HG03439 (cell line): ENCODE data around the gene SHISA7.
A peak's percentile ranks its signal among the peaks of the same experiment; 100 is the strongest.
"Not testable (repeated sequence)": the region's sequence is repeated elsewhere in the genome, so short reads cannot be mapped to it uniquely, and the experiment has no call there.

Source experiments
- ATAC-seq: cut with Tn5 transposase; IDR thresholded peaks from one replicate; pipeline ENCODE4 v1.9.1; 2021; ENCODE audit warnings: mild to moderate bottlenecking, moderate library complexity; ENCODE audit not compliant: unreplicated experiment

The SHISA7 gene

DNA sequence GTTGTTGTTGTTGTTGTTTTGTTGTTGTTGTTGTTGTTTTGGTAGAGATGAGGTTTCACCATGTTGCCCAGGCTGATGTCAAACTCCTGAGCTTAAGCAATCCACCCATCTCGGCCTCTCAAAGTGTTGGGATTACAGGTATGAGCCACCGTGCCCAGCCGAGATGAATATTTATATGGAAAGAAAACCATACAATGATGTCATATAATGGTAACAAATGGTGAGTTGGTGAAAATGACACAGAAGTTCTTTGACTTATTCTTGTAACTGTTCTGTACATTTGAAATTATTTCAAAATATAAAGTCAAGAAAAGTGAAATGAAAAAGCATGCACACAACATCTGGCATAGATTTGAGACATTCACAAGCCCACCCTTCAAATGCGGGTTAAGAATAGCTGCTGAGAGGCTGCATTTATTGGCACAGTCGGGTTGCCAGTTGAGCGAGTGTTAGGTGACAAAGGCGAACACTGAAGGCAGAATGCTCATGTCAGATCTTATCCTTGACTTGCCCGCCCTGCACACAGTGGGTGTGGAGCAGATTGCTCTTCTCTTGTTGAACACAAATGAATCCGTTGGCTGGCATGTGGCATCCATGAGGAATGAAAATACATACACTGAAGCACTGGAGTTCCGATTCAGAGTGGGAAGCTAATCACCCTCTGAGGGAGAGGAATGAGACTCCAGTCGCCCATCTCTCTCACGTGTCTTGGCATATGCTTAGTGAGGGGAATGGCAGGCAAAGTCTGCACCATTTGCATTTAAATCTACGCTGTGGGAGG is 19.7 kb downstream of the SHISA7 start:
- ATAC-seq: no peak

DNA sequence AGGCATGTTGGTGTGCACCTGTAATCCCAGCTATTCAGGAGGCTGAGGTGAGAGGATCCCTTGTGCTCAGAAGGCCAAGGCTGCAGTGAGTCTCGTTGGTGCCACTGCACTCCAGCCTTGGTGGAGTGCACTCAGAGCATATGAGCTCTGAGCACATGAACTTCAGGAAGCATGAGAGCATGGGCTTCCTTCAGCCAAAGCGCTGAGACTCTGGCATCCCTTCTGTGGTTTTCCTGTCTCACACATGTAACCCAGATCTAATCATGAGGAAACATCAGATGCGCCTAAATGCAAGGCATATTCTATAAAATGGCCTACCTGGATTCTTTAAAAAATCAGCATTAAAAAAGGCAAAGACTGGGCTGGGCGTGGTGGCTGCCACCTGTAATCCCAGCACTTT is 21.8 kb downstream of the SHISA7 start:
- ATAC-seq: not testable (repeated sequence)

DNA sequence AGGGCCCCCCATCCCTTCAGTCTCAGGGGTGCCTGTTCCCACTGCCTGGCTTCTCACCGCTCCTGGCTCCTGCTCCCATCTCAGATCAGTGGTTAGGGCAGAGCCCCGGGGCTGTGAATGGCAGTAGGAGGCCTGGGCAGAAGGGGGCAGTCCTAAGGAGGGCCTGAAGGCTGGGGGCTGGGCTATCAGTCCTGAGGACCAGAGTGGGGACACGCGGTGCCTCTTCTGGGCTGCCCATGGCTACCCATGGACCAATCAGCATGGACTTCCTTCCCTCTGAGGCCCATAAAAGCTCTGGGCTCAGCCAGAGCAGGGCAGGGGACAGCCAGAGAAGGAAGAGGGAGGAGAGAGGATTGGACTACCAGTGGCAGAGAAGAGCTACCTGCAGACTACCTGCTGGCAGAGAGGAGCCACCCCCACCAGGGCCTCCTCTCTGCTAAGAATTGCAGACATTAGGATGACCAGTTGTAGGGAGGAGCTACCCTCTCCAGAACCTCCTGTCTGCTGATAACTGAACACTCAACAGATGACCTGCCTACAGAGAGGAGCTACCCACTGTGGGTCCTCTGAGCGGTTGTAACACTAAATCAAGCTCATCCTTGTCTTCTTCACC is 23.4 kb downstream of the SHISA7 start:
- no peak for ATAC-seq

DNA sequence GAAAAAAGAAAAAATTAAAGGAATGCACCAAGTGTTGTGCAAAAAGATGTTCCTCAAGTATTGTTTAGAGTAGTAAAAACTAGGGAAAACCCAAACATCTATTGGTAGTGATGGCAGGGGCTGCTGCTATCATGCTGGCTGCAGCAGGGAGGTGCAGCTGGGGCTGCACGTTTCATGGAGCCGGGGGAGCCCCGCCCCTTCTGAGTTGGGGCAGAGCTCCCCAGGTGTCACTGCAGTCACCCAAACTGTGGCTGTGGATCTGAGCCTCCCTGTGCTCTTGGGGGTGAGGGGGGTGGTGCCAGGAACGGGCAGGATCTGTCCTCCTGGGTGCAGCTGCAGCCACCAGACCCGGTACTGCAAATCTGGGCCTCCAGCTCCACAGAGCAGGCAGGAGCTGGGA is 24.0 kb downstream of the SHISA7 start:
- no peak for ATAC-seq

DNA sequence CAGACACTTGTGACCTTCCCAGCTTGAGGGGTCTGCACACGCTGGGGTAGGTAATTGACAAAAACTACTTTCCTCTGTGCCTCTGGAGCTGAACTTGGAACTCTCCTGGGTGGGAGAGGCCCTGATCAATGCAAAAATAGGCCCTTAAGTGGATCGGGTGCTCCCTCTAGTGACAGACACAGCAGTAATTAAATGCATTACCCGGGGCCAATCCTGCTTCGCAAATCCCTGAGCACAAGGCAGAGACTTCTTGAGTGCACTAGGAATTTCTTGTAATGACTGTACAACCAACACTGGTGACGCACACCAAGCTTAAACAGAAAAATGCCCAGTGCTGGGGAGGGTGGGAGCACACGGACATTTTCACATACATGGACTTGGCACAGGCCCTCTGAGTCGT is 24.9 kb downstream of the SHISA7 start:
- ATAC-seq: no peak

DNA sequence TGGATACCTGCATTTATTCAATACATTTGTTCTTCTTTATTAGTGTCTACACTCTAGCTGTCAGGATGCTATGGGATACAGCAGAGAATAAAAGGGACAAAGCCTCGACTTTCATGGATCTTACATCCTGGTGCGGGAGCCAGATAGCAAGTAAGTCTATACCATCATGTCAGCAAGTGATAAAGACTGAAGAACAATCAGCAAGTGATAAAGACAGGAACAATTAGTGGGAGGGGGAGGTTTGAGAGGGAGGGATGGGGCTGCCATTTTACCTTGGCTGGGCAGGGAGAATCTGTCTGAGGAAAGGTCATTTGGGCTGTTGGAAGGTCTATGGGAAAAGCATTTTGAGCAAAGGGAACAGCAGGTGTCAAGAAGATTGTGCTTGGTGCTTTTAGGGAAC is 32.9 kb downstream of the SHISA7 start:
- no peak for ATAC-seq

DNA sequence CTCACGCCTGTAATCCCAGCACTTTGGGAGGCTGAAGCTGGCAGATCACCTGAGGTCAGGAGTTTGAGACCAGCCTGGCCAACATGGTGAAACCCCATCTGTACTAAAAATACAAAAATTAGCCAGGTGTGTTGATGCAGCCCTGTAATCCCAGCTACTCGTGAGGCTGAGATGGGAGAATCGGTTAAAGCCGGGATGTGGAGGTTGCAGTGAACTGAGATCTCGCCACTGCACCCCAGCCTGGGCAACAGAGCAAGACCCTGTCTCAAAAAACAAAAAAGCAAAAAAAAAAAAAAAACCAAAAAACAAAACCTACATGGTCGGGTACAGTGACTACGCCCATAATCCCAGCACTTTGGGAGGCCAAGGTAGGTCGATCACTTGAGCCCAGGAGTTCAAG is 33.9 kb downstream of the SHISA7 start:
- ATAC-seq: not testable (repeated sequence)

DNA sequence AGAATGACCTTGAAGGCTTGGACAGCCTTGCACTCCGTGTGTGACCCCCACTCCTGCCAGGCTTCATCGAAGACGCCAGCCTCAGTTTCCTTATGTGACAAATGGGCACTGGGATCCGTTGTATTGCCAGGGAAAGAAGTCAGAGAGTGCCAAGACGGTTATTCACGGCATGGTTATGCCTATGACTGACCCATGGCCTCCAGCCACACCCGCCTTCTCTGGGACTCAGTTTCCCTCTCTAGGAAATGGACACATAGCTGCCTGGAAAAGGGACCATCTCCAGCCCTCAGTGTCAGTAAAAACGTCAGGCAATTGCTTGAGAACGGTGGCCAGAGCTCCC is 34.6 kb downstream of the SHISA7 start:
- ATAC-seq: no peak

DNA sequence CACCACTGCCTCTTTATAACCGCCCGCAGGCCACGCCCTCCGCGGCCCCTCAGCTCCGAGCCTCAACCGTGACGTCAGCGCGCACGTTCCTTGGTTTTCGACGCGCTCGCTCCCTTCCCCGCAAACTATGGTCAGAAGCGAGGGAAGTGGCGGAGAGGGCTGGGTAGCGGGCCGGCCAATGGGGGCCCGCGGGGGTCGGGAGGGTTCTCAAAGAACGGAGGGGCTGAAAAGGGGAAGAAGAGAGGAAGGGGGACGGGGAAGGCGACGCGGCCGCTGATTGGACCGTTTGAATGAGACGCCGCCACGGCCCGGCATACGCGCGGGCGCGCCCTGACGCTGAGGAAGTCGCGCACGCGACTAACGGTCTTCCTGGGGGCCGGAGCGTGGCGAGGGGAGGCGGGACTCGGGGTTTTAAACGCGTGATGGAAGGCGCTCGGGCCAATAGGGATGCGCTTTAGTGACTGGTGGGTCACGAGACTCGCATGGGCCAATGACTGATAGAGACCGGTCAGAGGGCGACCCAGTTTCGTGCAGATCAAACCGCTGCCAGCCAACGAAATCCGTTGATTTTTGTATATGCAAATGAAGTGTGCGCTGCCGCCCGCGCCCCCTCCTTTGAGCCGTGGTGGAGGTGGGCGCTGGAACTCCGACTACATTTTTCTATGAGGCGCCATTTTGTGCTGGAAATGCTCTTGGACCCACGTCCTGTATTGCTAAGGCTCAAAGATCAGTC is 35.1 kb downstream of the SHISA7 start:
- ATAC-seq: peak; percentile 84

DNA sequence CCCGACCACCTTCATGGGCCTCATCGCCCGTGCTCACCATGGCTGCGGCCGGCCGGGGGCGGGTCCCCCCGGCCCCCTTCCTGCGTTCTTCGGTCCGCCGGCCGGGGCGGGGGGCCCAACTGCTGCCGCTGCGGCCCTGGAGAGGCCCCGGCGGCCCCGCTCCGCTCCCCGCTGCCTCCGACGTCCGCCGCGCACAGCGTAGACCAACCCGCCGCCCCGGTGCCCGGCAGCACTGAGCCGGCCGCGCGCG is 35.6 kb downstream of the SHISA7 start, which contains the start of gene UBE2S:
Gene UBE2S (minus strand): TSS at position 239 of the 250 bp plus-strand sequence. CDS start 199 bp downstream, at position 40.
- ATAC-seq: not testable (repeated sequence)

DNA sequence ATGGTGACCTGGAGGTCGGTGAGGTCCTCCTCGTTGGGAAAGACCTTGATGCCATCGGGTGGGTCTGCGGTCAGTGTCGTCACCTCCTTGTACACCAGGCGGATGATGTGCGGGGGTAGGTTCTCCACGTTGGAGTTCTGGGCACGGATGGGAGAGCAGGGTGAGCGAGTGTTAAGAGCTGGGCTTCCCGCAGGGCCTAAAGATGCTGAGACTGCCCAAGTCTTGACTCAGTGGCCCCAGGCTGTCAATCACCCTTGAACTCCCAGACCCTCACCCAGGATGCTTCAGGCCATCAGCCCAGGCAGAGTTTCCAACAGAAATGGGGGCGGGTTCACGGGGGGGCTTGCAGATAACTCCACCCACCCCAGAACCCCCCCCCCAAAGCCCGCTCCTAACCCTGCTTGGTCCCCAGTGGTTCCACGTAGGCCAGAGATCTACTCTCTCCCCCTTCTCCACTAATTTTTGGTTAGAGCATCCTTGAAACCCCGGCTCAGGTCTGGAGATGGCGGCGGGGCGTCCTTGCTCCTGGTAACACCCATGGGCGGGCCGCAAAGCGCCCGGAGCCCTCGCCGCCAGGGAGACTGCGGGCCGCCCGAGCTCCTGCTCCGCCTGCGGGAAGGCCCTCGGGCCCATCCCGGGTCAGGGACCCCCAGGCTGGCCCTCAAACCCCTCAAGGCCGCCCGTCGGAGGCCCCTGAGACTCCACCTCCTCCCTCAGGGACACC is 36.1 kb downstream of the SHISA7 start:
- ATAC-seq: no peak

DNA sequence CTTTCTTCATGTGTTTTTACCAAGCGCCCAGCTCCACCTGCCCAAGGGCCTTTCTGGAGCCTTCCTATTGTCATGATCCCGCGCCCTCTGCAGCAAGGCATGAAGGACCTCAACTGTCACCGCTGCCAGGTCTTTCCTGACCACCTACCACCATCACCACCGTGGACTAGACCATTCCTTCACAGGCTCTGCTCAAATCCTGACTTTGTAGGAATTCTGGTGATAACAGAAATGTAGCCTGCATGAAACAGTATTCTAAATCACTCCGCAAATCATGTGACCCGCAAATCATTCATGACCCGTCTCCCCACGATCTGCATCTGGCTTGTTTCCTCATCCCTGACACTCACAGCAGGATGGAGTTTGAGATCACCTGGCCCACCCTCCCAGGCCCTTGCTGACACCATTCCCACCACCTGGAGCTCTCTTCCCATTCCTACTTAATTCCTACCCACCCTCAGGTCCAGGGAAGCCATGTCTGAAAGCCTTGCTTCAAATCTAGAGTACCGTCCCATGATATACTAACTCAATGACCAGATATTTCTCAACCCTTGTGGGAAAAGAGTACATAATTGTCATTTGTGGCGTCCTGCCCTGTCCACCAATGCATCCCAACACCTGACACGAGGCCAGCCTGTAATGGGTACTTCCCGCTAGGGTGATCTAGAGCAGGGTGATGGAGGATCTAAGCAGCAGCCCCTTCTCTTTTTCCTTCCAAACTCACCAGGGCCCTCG is 36.8 kb downstream of the SHISA7 start:
- no peak for ATAC-seq

DNA sequence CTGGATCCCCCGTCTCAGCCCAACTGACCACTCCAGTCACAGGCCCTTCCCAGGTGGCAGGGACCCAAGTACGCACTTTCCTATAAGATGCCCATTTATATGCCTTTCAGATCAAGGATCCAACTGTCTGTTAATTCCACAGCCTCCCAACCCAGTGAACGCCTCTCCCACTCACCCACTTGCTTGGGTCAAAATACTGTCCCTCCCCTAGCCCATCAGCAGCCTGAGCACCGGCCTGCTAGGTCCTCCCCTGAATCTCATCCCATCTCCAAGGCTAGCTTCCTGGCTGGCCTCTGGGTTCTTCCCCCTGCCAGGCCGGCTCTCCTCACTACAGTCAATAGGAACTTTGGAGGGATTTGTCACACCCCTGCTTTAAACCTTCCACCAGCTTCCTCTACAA is 37.5 kb downstream of the SHISA7 start:
- ATAC-seq: no peak

DNA sequence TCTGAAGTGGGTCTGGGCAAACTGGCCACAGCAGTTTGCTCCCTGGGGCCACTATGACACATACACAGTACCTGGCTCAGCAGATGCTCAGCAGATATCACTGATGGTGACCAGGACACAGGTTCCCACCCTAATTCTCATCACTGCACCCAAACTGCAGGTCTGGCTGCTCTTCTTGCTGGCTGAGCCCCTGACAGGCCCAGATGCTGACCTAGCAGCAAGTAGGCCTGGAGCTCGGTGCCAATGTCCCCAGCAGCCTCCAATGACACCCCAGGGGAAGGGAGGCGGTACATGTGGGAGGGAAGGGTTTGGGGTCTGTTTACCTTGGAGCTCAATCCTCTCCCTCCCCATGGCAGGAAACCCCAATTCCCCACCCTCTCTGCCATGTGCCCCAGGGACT is 40.6 kb downstream of the SHISA7 start:
- ATAC-seq: no peak

DNA sequence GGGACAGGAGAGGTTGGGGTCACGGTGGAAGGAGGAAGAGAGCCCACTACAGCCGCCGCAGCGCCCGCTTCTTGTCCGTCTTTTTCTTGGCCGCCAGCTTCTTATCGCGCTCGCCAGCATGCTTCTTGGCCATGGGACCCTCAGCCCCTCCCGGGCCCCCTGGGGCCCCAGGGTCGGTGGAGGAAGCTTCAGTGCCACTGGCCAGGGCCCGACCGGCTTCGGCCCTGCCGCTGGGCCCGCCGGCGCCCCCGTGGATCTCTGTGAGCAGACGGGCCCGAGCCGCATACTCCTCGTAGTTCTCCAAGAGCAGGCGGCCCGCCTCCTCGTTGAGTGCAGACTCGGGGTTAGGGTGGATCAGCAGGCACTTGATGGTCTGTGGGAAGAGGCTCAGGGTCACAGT is 41.7 kb downstream of the SHISA7 start:
- ATAC-seq: not testable (repeated sequence)

DNA sequence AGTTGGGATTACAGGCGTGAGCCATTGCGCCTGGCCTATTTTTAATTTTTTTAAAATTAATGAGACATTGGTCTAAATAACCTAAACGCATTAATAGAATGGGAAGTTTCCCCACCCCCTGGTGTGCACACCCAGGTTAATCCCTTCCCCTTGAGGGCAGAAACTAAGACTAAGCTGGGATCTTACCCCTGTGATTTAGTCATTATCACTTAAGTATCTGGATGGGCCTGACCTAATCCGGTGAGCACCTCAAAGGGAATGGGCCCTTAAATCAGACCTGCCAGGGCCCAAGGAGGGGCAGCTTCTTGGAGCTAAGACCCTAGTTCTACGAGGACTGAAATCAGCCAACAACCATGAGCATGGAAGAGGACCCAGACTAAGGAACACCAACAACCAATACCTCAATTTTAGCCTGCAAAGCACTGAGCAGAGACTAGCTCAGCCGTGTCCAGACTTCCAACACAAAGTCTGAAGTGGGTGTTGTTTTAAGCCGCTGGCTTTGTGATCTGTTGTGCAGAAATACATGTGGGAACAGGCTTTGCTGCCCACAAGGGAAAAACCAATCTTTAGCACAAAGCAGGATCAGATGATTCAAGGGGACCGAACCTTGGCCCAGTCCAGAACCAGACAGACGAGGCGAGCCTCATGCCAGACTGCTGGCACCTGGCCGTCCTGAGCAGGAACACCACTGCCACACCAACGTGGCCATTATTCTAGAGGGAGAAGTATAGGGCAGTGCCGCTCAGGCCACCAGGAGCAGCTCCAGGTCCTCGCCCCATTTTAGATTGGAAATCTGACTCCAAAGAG is 42.6 kb downstream of the SHISA7 start:
- no peak for ATAC-seq

DNA sequence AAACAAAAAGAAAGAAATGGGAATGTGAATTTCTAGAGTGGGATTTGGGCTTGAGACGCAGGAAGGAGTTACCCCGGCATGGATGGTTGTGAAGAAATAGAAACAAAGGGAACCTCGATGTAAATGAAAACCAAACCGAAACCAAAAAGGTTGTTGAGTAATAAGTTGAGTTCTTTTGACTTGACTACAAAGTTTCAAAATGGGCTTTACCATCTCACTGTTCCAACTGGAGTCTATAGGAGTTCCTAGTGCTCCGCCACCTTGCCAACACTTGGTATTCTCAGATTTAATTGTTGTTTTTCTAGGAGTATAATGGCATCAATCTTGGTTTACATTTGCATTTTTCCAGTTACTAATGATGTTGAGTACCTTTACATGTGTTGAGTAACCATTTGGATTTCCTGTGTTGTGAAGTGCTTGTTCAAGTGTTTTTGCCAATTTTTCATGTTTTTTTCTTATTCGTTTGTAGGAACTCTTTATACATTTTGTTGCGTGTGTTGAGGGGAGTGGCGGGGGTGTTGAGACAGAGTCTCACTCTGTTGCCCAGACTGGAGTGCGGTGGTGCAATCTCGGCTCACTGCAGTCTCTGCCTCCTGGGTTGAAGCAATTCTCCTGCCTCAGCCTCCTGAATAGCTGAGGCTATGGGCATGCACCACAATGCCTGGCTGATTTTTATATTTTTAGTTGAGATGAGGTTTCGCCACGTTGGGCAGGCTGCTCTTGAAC is 44.7 kb downstream of the SHISA7 start:
- no peak for ATAC-seq

DNA sequence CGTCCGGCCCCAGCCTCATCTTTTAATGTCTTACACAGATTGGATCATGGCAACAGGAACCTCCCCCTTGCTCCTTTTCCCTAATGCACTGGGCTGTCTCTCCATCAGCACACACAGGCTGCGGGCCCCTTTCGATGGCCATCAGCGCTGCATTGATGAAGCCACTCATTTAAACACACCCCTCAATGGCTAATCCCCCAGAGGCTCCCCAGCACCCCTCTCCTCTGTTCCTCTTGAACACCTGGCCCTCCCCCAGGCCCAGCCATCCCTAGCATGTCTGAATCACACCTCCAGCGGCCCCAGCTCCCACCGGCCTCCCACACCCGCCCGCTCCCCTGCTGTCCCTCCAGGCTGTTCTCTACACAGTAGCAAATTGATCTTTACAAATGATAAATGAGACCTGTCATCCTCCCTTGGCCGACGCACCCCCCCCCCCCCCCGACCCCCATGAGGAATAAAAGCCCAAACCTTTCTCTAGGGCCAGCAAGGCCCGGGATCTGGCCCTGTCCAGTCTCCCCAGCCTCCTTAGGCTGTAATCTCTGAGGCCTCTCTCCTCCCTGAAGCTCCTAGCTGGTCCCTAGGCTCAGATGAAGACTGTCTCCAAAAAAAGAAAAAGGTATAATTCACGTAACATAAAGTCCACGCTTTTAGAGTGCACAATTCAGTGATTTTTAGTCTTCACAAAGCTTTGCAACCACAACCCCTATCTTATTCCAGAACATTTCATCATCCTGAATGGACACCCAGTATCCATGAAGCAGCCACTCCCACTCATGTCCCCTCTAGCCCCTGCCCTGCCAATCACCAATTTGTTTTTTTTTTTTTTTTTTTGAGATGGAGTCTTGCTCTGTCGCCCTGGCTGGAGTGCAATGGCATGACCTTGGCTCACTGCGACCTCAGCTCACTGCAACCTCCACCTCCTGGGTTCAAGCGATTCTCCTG is 50.0 kb downstream of the SHISA7 start:
- no peak for ATAC-seq
